ENCODE data around the gene ZNF747. TPM values are rescaled to one million over a fixed set of nuclear protein-coding genes. Genes with fewer than 3 reads are reported as not detected.

The ZNF747 gene
- total RNA-seq, 3 donors from 2014 or later (not counting 1 experiment from before 2014, with no cell fraction given): 5.0 to 8.6 (median 6.3) TPM

DNA sequence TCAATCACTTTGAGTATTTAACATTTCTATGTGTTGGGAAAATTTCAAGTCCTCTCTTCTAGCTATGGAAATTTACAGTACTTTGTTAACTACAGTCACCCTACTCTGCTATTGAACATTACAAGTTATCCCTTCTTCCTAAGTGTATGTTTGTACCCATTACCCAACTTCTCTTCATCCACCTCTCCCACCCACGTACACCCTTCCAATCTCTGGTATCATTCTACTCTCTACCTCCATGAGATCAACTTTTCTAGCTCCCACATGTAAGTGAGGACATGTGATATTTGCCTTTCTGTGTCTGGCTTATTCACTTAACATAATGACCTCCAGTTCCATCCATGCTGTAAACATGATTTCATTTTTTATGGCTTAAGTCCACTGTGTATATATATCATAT is 40.0 kb upstream of the ZNF747 start:
- Histone ChIP-seq H3K4me1 (ENCODE audit: control insufficient read depth, insufficient read depth, low read length) (peaks cover 18% of the 10 kb centered on the region), H3K27ac (ENCODE audit: low read length) (no peak overlapping the region), H3K4me3 (ENCODE audit: low read length) (no peak overlapping the region), H3K9me3 (ENCODE audit: control insufficient read depth, insufficient read depth, low read length) (no peaks in the 10 kb centered on the region), H3K27me3 (ENCODE audit: control insufficient read depth, insufficient read depth, low read length) (no peaks in the 10 kb centered on the region), H3K36me3 (ENCODE audit: control insufficient read depth, insufficient read depth, low read length) (no peaks in the 10 kb centered on the region)
- H3K4me3 Mint-ChIP-seq: no peak overlapping the region
- ATAC-seq (no peak), DNase-seq (no peak)
- 93% methylated on average over 1 of the region's 1 CpG for WGBS (ENCODE audit: insufficient coverage)
- TF ChIP-seq, protein P1, sequence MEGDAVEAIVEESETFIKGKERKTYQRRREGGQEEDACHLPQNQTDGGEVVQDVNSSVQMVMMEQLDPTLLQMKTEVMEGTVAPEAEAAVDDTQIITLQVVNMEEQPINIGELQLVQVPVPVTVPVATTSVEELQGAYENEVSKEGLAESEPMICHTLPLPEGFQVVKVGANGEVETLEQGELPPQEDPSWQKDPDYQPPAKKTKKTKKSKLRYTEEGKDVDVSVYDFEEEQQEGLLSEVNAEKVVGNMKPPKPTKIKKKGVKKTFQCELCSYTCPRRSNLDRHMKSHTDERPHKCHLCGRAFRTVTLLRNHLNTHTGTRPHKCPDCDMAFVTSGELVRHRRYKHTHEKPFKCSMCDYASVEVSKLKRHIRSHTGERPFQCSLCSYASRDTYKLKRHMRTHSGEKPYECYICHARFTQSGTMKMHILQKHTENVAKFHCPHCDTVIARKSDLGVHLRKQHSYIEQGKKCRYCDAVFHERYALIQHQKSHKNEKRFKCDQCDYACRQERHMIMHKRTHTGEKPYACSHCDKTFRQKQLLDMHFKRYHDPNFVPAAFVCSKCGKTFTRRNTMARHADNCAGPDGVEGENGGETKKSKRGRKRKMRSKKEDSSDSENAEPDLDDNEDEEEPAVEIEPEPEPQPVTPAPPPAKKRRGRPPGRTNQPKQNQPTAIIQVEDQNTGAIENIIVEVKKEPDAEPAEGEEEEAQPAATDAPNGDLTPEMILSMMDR (IDR thresholded peaks at IDR 0.05): no peak
- H3K27ac Mint-ChIP-seq: no peak overlapping the region
- intact Hi-C loops (cut with micrococcal nuclease): loop anchor here (5.0 kb wide), 1 partner anchor 83 kb away; the partner anchor contains the start of gene FBRS
- H3K27me3 Mint-ChIP-seq (ENCODE audit: low read depth in 2 of 2): no peaks in the 10 kb centered on the region
- H3K4me1 Mint-ChIP-seq: peaks cover 7 to 18% of the 10 kb centered on the region in 2 donors
- H3K9me3 Mint-ChIP-seq: no peaks in the 10 kb centered on the region
- H3K36me3 Mint-ChIP-seq: no peaks in the 10 kb centered on the region

DNA sequence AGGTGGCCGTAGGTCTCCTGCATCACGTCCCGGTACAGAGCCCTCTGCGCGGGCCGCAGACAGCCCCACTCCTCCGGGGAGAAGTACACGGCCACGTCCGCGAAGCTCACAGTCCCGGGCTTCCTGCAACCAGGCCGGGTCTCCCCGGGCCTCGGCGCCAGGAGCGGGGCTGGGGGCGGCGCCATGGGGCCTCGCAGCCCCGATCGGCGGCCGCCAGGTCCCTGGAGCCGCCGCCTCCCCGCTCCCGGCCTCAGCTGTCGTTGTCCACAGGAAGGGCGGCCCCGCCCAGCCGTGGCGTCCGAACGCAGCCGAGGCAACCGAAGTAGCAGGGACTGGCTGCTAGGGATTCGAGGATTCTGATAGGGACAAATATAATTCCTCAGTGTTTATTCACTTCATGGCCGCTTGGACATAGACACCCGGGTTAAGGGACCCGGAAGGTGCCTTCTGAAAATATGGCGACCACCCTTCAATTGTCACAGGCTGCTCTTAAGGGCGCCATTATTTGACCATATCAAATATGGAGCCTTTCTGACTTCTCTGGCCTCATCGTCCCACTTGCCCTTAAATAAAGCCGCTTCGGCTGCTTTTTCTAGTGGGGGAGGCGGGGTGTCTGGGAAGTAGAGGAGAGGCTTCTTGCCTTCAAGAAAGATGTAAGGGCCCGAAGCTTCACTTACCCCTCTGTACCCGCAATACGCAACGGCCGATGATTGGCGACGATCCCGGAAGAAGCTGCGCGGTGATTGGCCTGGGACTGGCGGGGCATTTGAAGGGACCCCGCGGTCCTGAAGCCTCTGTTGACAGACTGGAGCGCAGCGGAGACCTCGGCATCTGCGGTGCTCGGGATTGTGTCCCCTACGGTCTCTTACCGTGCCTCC is 37.0 kb upstream of the ZNF747 start, which contains the start of gene ZNF688:
Gene ZNF688, minus strand, starts transcription at position 270 of the 878 bp plus-strand sequence. Its CDS starts 85 bp downstream, at position 185.
- Histone ChIP-seq H3K9me3 (ENCODE audit: control insufficient read depth, insufficient read depth, low read length) (no peaks in the 10 kb centered on the region), H3K27ac (ENCODE audit: low read length) (peak within 1 kb of the TSS; percentile 97), H3K4me3 (ENCODE audit: low read length) (peak within 1 kb of the TSS; percentile 74), H3K4me1 (ENCODE audit: control insufficient read depth, insufficient read depth, low read length) (peaks cover 42% of the 10 kb centered on the region), H3K27me3 (ENCODE audit: control insufficient read depth, insufficient read depth, low read length) (no peaks in the 10 kb centered on the region), H3K36me3 (ENCODE audit: control insufficient read depth, insufficient read depth, low read length) (no peaks in the 10 kb centered on the region)
- TF ChIP-seq, protein P1 (IDR thresholded peaks at IDR 0.05): no peak
- ATAC-seq (peak; percentile 82 to 93 (median 86)), DNase-seq (peak; percentile 91 to 97)
- H3K4me3 Mint-ChIP-seq: peak within 1 kb of the TSS; percentile 93
- no peaks in the 10 kb centered on the region for H3K36me3 Mint-ChIP-seq
- H3K27me3 Mint-ChIP-seq (ENCODE audit: low read depth in 2 of 2): no peaks in the 10 kb centered on the region
- intact Hi-C loops (cut with micrococcal nuclease): loop anchor here (1.0 to 5.0 kb wide), 4 partner anchors 13 to 86 kb away; partner anchors contain the start of genes FBRS, ZNF764 and ZNF785
- peaks cover 20 to 31% of the 10 kb centered on the region in 2 donors for H3K4me1 Mint-ChIP-seq
- no peaks in the 10 kb centered on the region for H3K9me3 Mint-ChIP-seq
- peak within 1 kb of the TSS; percentile 92 to 95 for H3K27ac Mint-ChIP-seq
- WGBS (ENCODE audit: insufficient coverage): under 1% methylated on average over 66 of the region's 67 CpGs

DNA sequence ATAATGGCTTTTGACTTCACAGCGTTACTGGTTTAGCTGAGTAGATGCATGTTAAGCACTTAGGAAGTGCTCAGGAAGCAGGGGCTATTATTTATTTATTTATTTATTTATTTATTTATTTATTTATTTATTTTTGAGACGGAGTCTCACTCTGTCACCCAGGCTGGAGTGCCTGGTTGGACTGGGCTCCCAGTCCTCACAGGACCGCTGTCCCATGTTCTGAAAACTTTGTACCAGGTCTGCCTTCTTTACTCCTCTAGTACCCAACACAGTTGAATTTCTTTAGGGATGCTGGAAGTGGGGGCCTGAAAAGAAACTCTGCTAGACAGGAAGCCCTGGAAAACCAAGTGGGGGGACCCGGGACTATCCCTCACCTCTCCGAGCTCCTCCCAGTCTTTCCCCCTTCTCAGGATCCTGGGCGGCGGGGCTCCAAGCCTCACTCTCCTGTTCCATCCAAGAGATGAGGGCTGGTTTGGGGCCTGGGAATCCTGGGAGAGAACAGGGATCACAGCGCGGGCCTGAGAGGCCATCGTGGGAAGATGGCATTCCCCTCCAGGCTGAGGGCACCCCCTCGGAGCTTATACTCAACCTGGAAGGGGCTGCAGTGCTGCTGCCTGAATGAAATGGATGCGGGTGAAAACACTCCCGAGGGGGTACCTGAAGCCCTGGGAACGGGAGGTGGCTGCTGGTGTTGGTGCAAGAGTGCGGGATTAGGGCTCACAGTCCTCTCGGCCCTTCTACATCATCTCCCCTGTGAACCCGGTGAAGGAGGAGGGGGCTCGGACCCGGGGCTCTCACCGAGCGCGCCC is 36.2 kb upstream of the ZNF747 start:
- Histone ChIP-seq H3K27ac (ENCODE audit: low read length) (peak overlapping the region; percentile 97), H3K4me3 (ENCODE audit: low read length) (peak overlapping the region; percentile 74), H3K4me1 (ENCODE audit: control insufficient read depth, insufficient read depth, low read length) (peaks cover 42% of the 10 kb centered on the region), H3K9me3 (ENCODE audit: control insufficient read depth, insufficient read depth, low read length) (no peaks in the 10 kb centered on the region), H3K27me3 (ENCODE audit: control insufficient read depth, insufficient read depth, low read length) (no peaks in the 10 kb centered on the region), H3K36me3 (ENCODE audit: control insufficient read depth, insufficient read depth, low read length) (no peaks in the 10 kb centered on the region)
- peak overlapping the region; percentile 92 to 95 for H3K27ac Mint-ChIP-seq
- WGBS (ENCODE audit: insufficient coverage): 8% methylated on average over 20 of the region's 22 CpGs
- no peaks in the 10 kb centered on the region for H3K36me3 Mint-ChIP-seq
- ATAC-seq (no peak), DNase-seq (no peak)
- peak overlapping the region; percentile 83 for H3K4me3 Mint-ChIP-seq
- no peaks in the 10 kb centered on the region for H3K27me3 Mint-ChIP-seq (ENCODE audit: low read depth in 2 of 2)
- intact Hi-C loops (cut with micrococcal nuclease): loop anchor here (5.0 kb wide), 1 partner anchor 86 kb away; the partner anchor contains the start of gene FBRS
- H3K4me1 Mint-ChIP-seq: peaks cover 20 to 31% of the 10 kb centered on the region in 2 donors
- TF ChIP-seq, protein P1 (IDR thresholded peaks at IDR 0.05): no peak
- no peaks in the 10 kb centered on the region for H3K9me3 Mint-ChIP-seq
